Activated T-helper 2 cell treated with anti-CD3 and anti-CD28 coated beads, Interferon-gamma antibody, Interleukin-2, Interleukin-4, amounts not matched to agents 10 μg/mL and 5 μg/mL and 100 μg/mL, durations not matched to agents 14 hours and 24 hours and 36 hours (primary cell): Measurements from ENCODE around the gene STAB2. TPM values are rescaled to one million over a fixed set of nuclear protein-coding genes. Genes with fewer than 3 reads are reported as not detected.
A peak's percentile ranks its signal among the peaks of the same experiment; 100 is the strongest.

ENCODE experiments used
- DNase-seq: peaks from one replicate; pipeline ENCODE4 v3.0.0; 2021; ENCODE audit warnings: low spot score
- H3K27ac Mint-ChIP-seq: one replicate; pipeline ENCODE4 v1.8.0; 2021; ENCODE audit warnings: mixed read lengths
- H3K27me3 Mint-ChIP-seq: one replicate; pipeline ENCODE4 v1.8.0; 2021; ENCODE audit warnings: low read depth, mixed read lengths
- H3K36me3 Mint-ChIP-seq: one replicate; pipeline ENCODE4 v1.8.0; 2021; ENCODE audit warnings: low read depth, mixed read lengths
- H3K4me1 Mint-ChIP-seq: one replicate; pipeline ENCODE4 v1.8.0; 2021; ENCODE audit warnings: low read depth, mixed read lengths
- H3K4me3 Mint-ChIP-seq: one replicate; pipeline ENCODE4 v1.8.0; 2021; ENCODE audit warnings: low read depth, mild to moderate bottlenecking, moderate library complexity, mixed read lengths
- H3K9me3 Mint-ChIP-seq: one replicate; pipeline ENCODE4 v1.8.0; 2021; ENCODE audit warnings: mixed read lengths
- intact Hi-C: fragments of 100-400 bp; cut with micrococcal nuclease; formaldehyde crosslinking; loops from one replicate; pipeline ENCODE4 v1.15.1; 2023
- total RNA-seq: library from RNA; stranded (reverse); gene quantifications from 2 replicates; pipeline ENCODE4 v1.2.3, GENCODE V29; 2022

STAB2 gene
- not detected in 2 replicates for total RNA-seq

GRCh38 chr12:103586791-103587370 lies at the start of gene STAB2:
Gene STAB2 (plus strand): TSS chr12:103587273. CDS start chr12:103587477, 204 bp downstream.
- DNase-seq, result no peak
- Mint-ChIP-seq H3K9me3 (no peaks in the 10 kb centered on the region), H3K4me3 (no peak within 1 kb of the TSS), H3K4me1 (no peaks in the 10 kb centered on the region), H3K36me3 (no peaks in the 10 kb centered on the region), H3K27ac (no peak within 1 kb of the TSS), H3K27me3 (peaks cover 8% of the 10 kb centered on the region)
- intact Hi-C loops, result no loop called here

- Mint-ChIP-seq H3K36me3 (no peaks in the 10 kb centered on the region), H3K4me1 (peaks cover 15% of the 10 kb centered on the region), H3K27ac (no peak overlapping the region), H3K9me3 (no peaks in the 10 kb centered on the region), H3K4me3 (no peak overlapping the region), H3K27me3 (no peaks in the 10 kb centered on the region)
- intact Hi-C loops, result loop anchor here (1.0 kb wide), 1 partner anchor 33 kb away; no protein-coding TSS in a partner anchor
- DNase-seq, result no peak
Measured at GRCh38 chr12:103538397-103538796, 48.7 kb upstream of the STAB2 start.

- no peaks in the 10 kb centered on the region for H3K9me3 Mint-ChIP-seq
- intact Hi-C loops, result loop anchor here (10.0 kb wide), 1 partner anchor 216 kb away; no protein-coding TSS in a partner anchor
- DNase-seq, result no peak
- H3K4me1 Mint-ChIP-seq, result peaks cover 15% of the 10 kb centered on the region
- H3K27me3 Mint-ChIP-seq, result no peaks in the 10 kb centered on the region
- H3K36me3 Mint-ChIP-seq, result no peaks in the 10 kb centered on the region
- H3K4me3 Mint-ChIP-seq, result no peak overlapping the region
- H3K27ac Mint-ChIP-seq, result no peak overlapping the region
Measured at GRCh38 chr12:103540319-103540718, 46.8 kb upstream of the STAB2 start.

- no peaks in the 10 kb centered on the region for H3K36me3 Mint-ChIP-seq
- DNase-seq, result no peak
- peaks cover 15% of the 10 kb centered on the region for H3K4me1 Mint-ChIP-seq
- H3K4me3 Mint-ChIP-seq, result no peak overlapping the region
- H3K27ac Mint-ChIP-seq, result no peak overlapping the region
- H3K9me3 Mint-ChIP-seq, result no peaks in the 10 kb centered on the region
- H3K27me3 Mint-ChIP-seq, result peaks cover 6% of the 10 kb centered on the region
- intact Hi-C loops, result loop anchor here (10.0 kb wide), 1 partner anchor 217 kb away; no protein-coding TSS in a partner anchor
Measured at GRCh38 chr12:103542078-103542477, 45.0 kb upstream of the STAB2 start.

GRCh38 chr12:103546959-103547358 lies 40.1 kb upstream of the STAB2 start:
- Mint-ChIP-seq H3K27ac (no peak overlapping the region), H3K4me1 (peaks cover 2% of the 10 kb centered on the region), H3K36me3 (no peaks in the 10 kb centered on the region), H3K27me3 (peaks cover 14% of the 10 kb centered on the region), H3K4me3 (no peak overlapping the region), H3K9me3 (no peaks in the 10 kb centered on the region)
- no peak for DNase-seq
- intact Hi-C loops, result loop anchor here (10.0 kb wide), 1 partner anchor 222 kb away; no protein-coding TSS in a partner anchor

- Mint-ChIP-seq H3K36me3 (no peaks in the 10 kb centered on the region), H3K27ac (no peak overlapping the region), H3K4me1 (peaks cover 2% of the 10 kb centered on the region), H3K9me3 (no peaks in the 10 kb centered on the region), H3K27me3 (peaks cover 16% of the 10 kb centered on the region), H3K4me3 (no peak overlapping the region)
- intact Hi-C loops, result loop anchor here (10.0 kb wide), 1 partner anchor 223 kb away; no protein-coding TSS in a partner anchor
- DNase-seq, result no peak
Measured at GRCh38 chr12:103547376-103547775, 39.7 kb upstream of the STAB2 start.

GRCh38 chr12:103547929-103548328 lies 39.1 kb upstream of the STAB2 start:
- H3K4me1 Mint-ChIP-seq, result peaks cover 2% of the 10 kb centered on the region
- H3K4me3 Mint-ChIP-seq, result no peak overlapping the region
- DNase-seq, result no peak
- no peak overlapping the region for H3K27ac Mint-ChIP-seq
- peaks cover 16% of the 10 kb centered on the region for H3K27me3 Mint-ChIP-seq
- no peaks in the 10 kb centered on the region for H3K36me3 Mint-ChIP-seq
- intact Hi-C loops, result loop anchor here (1.0 to 10.0 kb wide), 6 partner anchors 43 to 665 kb away; no protein-coding TSS in a partner anchor
- H3K9me3 Mint-ChIP-seq, result no peaks in the 10 kb centered on the region

GRCh38 chr12:103548622-103549601 lies 38.2 kb upstream of the STAB2 start:
- H3K27me3 Mint-ChIP-seq, result peaks cover 16% of the 10 kb centered on the region
- no peak overlapping the region for H3K4me3 Mint-ChIP-seq
- peaks cover 2% of the 10 kb centered on the region for H3K4me1 Mint-ChIP-seq
- H3K27ac Mint-ChIP-seq, result no peak overlapping the region
- peak; percentile 47 for DNase-seq
- H3K9me3 Mint-ChIP-seq, result no peaks in the 10 kb centered on the region
- no peaks in the 10 kb centered on the region for H3K36me3 Mint-ChIP-seq
- intact Hi-C loops, result loop anchor here (1.0 to 10.0 kb wide), 6 partner anchors 44 to 666 kb away; no protein-coding TSS in a partner anchor

GRCh38 chr12:103556890-103557627 lies 30.0 kb upstream of the STAB2 start:
- no peaks in the 10 kb centered on the region for H3K9me3 Mint-ChIP-seq

GRCh38 chr12:103557628-103558010 lies 29.5 kb upstream of the STAB2 start:
- intact Hi-C loops, result no loop called here
- Mint-ChIP-seq H3K4me1 (no peaks in the 10 kb centered on the region), H3K27me3 (peaks cover 3% of the 10 kb centered on the region), H3K36me3 (no peaks in the 10 kb centered on the region), H3K9me3 (no peaks in the 10 kb centered on the region), H3K27ac (no peak overlapping the region), H3K4me3 (no peak overlapping the region)
- DNase-seq, result no peak

More at GRCh38 chr12:103556890-103557627, 30.0 kb upstream of the STAB2 start:
- no peaks in the 10 kb centered on the region for H3K36me3 Mint-ChIP-seq
- peaks cover 5% of the 10 kb centered on the region for H3K27me3 Mint-ChIP-seq
- H3K4me1 Mint-ChIP-seq, result no peaks in the 10 kb centered on the region
- DNase-seq, result no peak
- intact Hi-C loops, result no loop called here
- H3K4me3 Mint-ChIP-seq, result no peak overlapping the region
- no peak overlapping the region for H3K27ac Mint-ChIP-seq

GRCh38 chr12:103558879-103559278 lies 28.2 kb upstream of the STAB2 start:
- Mint-ChIP-seq H3K4me3 (no peak overlapping the region), H3K27ac (no peak overlapping the region), H3K4me1 (no peaks in the 10 kb centered on the region), H3K36me3 (no peaks in the 10 kb centered on the region), H3K27me3 (peaks cover 7% of the 10 kb centered on the region), H3K9me3 (no peaks in the 10 kb centered on the region)
- DNase-seq, result no peak
- intact Hi-C loops, result no loop called here

GRCh38 chr12:103560604-103561101 lies 26.4 kb upstream of the STAB2 start:
- Mint-ChIP-seq H3K9me3 (peaks cover 2% of the 10 kb centered on the region), H3K27me3 (peaks cover 4% of the 10 kb centered on the region), H3K36me3 (no peaks in the 10 kb centered on the region), H3K4me3 (no peak overlapping the region), H3K27ac (no peak overlapping the region), H3K4me1 (no peaks in the 10 kb centered on the region)
- intact Hi-C loops, result no loop called here
- DNase-seq, result no peak
